OCI-LY7 (cell line): ENCODE measurements around the gene PEX7. TPM values are rescaled to one million over a fixed set of nuclear protein-coding genes. Genes with fewer than 3 reads are reported as not detected.

ENCODE experiments used
- BruUV-seq: library from RNA; stranded (reverse); fragments of 400-500 nt; replicated peaks from 2 replicates; lab custom pipeline; 2021; lab: Mats Ljungman, UMichigan
- CTCF ChIA-PET: fragments of 300-600 bp; sonication (Branson Sonifier 250); formaldehyde crosslinking; loops from one replicate; lab custom pipeline; 2022; ENCODE audit warnings: antibody characterized with exemption; ENCODE audit not compliant: unreplicated experiment; lab: Charles Lee
- POLR2A ChIA-PET: fragments of 300-600 bp; sonication (Branson Sonifier 250); formaldehyde crosslinking; loops from one replicate; lab custom pipeline; 2022; ENCODE audit warnings: antibody characterized with exemption; lab: Charles Lee
- DNase-seq: peaks from one replicate; pipeline ENCODE4 v3.0.0-alpha.2; 2015; ENCODE audit warnings: low spot score
- H2AFZ ChIP-seq: fragments of 200-600 bp; sonication (generic), shearing (Covaris generic); 2 replicates; pipeline ENCODE4 v1.6.1; 2014; ENCODE audit warnings: mild to moderate bottlenecking, antibody characterized with exemption, low read length, moderate library complexity
- H3K27ac ChIP-seq: fragments of 200-600 bp; sonication (generic); 2 replicates; pipeline ENCODE4 v1.5.1; 2014; ENCODE audit warnings: mixed run types, low read depth, mild to moderate bottlenecking, moderate library complexity, low read length, inconsistent platforms; ENCODE audit not compliant: poor library complexity, severe bottlenecking
- H3K36me3 ChIP-seq: fragments of 200-600 bp; sonication (generic); 2 replicates; pipeline ENCODE4 v1.6.1; 2014; ENCODE audit warnings: mild to moderate bottlenecking, antibody characterized with exemption, low read length, moderate library complexity, mixed read lengths; ENCODE audit not compliant: insufficient read depth
- H3K4me1 ChIP-seq: fragments of 200-600 bp; sonication (generic); 2 replicates; pipeline ENCODE4 v1.5.1; 2014; ENCODE audit warnings: mild to moderate bottlenecking, low read length; ENCODE audit not compliant: insufficient read depth, poor library complexity, severe bottlenecking
- H3K4me2 ChIP-seq: fragments of 200-600 bp; sonication (generic); 2 replicates; pipeline ENCODE4 v1.6.1; 2014; ENCODE audit warnings: mild to moderate bottlenecking, low read length
- H3K4me3 ChIP-seq: fragments of 200-600 bp; sonication (generic); 2 replicates; pipeline ENCODE4 v1.5.1; 2014; ENCODE audit warnings: mild to moderate bottlenecking, low read depth, low read length; ENCODE audit not compliant: poor library complexity, severe bottlenecking
- H3K79me2 ChIP-seq: fragments of 200-600 bp; sonication (generic); 2 replicates; pipeline ENCODE4 v1.6.1; 2016; ENCODE audit warnings: low read depth, mild to moderate bottlenecking, low read length, moderate library complexity, mixed read lengths; ENCODE audit not compliant: insufficient read depth
- H3K9me2 ChIP-seq: fragments of 200-600 bp; sonication (generic); 2 replicates; pipeline ENCODE4 v1.6.1; 2016; ENCODE audit warnings: mild to moderate bottlenecking, low read length, mixed read lengths; ENCODE audit not compliant: insufficient read depth
- H3K9me3 ChIP-seq: fragments of 200-600 bp; sonication (generic); 2 replicates; pipeline ENCODE4 v1.6.1; 2014; ENCODE audit warnings: mild to moderate bottlenecking, mixed run types, low read length, mixed read lengths
- H4K20me1 ChIP-seq: fragments of 200-600 bp; sonication (generic); 2 replicates; pipeline ENCODE4 v1.6.1; 2014; ENCODE audit warnings: mild to moderate bottlenecking, antibody characterized with exemption, low read length, moderate library complexity, mixed read lengths; ENCODE audit not compliant: insufficient read depth
- EZH2phosphoT487 ChIP-seq: fragments of 200-600 bp; sonication (generic); IDR thresholded peaks from 2 replicates; pipeline ENCODE4 v1.6.1; 2018; ENCODE audit warnings: low read depth, borderline replicate concordance, mild to moderate bottlenecking, mixed run types, antibody characterized with exemption, low read length, moderate library complexity, mixed read lengths
- intact Hi-C: fragments of 100-400 bp; cut with micrococcal nuclease; formaldehyde crosslinking; loops from one replicate; pipeline ENCODE4 v1.10.0; 2022; ENCODE audit not compliant: unreplicated experiment
- total RNA-seq, 2 experiments: library from RNA; depleted of rRNA in 1 of 2; stranded (reverse); fragments of >200 nt in 1 of 2; shearing (Covaris generic) in 1 of 2; gene quantifications; 2 replicates each; pipeline ENCODE4 v1.2.3, GENCODE V29; 2014 to 2022
- TF ChIP-seq, protein P1 (sequence below): fragments of 200-600 bp; sonication (generic); conservative IDR thresholded peaks from 2 replicates; pipeline ENCODE4 v1.5.1; 2014; ENCODE audit warnings: mild to moderate bottlenecking, antibody characterized with exemption, low read length, moderate library complexity, mixed read lengths

Gene PEX7
- total RNA-seq, 2 experiments from 2014 or later, result 5.8 to 8.4 TPM

DNA sequence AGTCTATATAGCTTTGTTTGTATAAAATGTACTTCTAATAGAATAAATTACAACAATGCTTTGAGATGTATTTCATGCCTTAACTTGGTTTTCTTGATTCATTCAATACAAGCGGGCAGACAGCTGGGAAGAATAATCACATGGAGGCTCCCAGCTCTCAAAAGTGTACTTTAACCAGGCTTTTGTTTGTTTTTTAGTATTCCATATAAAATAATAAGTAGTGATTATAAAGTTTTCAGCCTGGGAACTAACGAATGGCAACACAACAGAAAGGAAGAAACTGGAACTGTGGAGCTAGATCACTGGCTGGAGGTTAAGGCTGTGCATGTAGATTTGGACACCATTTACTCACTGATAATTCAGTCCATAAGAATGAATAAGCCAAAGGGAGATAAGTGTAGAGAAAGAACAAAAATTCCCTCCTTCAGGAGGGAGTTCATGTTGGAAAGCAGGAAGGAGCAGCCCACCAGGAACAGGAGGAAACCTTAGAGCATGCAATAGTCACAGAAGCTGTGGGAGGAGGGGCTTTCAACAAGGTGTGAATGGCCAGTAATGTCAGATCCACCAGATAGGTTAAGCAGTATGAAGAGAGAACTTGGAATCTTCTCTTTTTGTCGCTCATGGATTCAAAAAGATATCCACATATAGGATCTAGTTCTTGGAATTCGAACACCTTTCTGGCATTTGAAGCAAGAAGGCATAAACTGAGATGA, 58.5 kb downstream of the PEX7 start:
- no peaks in the 10 kb centered on the region for H3K36me3 ChIP-seq
- intact Hi-C loops, result no loop called here
- CTCF ChIA-PET, result no interaction called here

GRCh38 chr6:136886091-136886490, 63.7 kb downstream of the PEX7 start:
- CTCF ChIA-PET, result interaction anchor here (0.5 kb wide), 1 partner anchor 656 kb away, joined by 3 read pairs; no protein-coding TSS in a partner anchor
- no peak for TF ChIP-seq EZH2phosphoT487
- TF ChIP-seq, protein P1, sequence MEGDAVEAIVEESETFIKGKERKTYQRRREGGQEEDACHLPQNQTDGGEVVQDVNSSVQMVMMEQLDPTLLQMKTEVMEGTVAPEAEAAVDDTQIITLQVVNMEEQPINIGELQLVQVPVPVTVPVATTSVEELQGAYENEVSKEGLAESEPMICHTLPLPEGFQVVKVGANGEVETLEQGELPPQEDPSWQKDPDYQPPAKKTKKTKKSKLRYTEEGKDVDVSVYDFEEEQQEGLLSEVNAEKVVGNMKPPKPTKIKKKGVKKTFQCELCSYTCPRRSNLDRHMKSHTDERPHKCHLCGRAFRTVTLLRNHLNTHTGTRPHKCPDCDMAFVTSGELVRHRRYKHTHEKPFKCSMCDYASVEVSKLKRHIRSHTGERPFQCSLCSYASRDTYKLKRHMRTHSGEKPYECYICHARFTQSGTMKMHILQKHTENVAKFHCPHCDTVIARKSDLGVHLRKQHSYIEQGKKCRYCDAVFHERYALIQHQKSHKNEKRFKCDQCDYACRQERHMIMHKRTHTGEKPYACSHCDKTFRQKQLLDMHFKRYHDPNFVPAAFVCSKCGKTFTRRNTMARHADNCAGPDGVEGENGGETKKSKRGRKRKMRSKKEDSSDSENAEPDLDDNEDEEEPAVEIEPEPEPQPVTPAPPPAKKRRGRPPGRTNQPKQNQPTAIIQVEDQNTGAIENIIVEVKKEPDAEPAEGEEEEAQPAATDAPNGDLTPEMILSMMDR, result no peak
- intact Hi-C loops, result no loop called here
- Histone ChIP-seq H3K4me3 (no peak overlapping the region), H2AFZ (no peak overlapping the region), H3K4me1 (peaks cover 6% of the 10 kb centered on the region), H3K4me2 (no peak overlapping the region), H3K36me3 (no peaks in the 10 kb centered on the region), H3K79me2 (no peaks in the 10 kb centered on the region), H3K27ac (no peak overlapping the region), H3K9me3 (no peaks in the 10 kb centered on the region), H3K9me2 (no peaks in the 10 kb centered on the region), H4K20me1 (no peaks in the 10 kb centered on the region)
- BruUV-seq, result no TSS peak
- DNase-seq, result no peak
- POLR2A ChIA-PET, result interaction anchor here (0.6 kb wide), 1 partner anchor 97 kb away, joined by 3 read pairs; no protein-coding TSS in a partner anchor

More for the DNA sequence above, 58.5 kb downstream of the PEX7 start:
- H3K4me1 ChIP-seq, result no peaks in the 10 kb centered on the region
- H2AFZ ChIP-seq, result no peak overlapping the region
- TF ChIP-seq EZH2phosphoT487, result no peak
- TF ChIP-seq, protein P1, result no peak
- H3K27ac ChIP-seq, result no peak overlapping the region
- H3K4me3 ChIP-seq, result no peak overlapping the region
- no peaks in the 10 kb centered on the region for H4K20me1 ChIP-seq
- BruUV-seq, result no TSS peak
- H3K9me3 ChIP-seq, result no peaks in the 10 kb centered on the region
- DNase-seq, result no peak
- no peaks in the 10 kb centered on the region for H3K79me2 ChIP-seq
- no peak overlapping the region for H3K4me2 ChIP-seq
- no peaks in the 10 kb centered on the region for H3K9me2 ChIP-seq
- POLR2A ChIA-PET, result interaction anchor here (0.6 to 1.3 kb wide), 3 partner anchors 9 to 366 kb away, joined by 3 to 4 read pairs (median 3); no protein-coding TSS in a partner anchor

GRCh38 chr6:136887953-136888352, 65.6 kb downstream of the PEX7 start:
- ChIA-PET CTCF (no interaction called here), POLR2A (interaction anchor here (0.6 to 1.3 kb wide), 3 partner anchors 8 to 201 kb away, joined by 3 to 4 read pairs (median 3); no protein-coding TSS in a partner anchor)
- no peak for DNase-seq
- Histone ChIP-seq H3K4me2 (no peak overlapping the region), H3K4me1 (peaks cover 6% of the 10 kb centered on the region), H3K9me2 (no peaks in the 10 kb centered on the region), H3K36me3 (no peaks in the 10 kb centered on the region), H3K79me2 (no peaks in the 10 kb centered on the region), H3K4me3 (no peak overlapping the region), H2AFZ (no peak overlapping the region), H3K9me3 (no peaks in the 10 kb centered on the region), H4K20me1 (no peaks in the 10 kb centered on the region), H3K27ac (no peak overlapping the region)
- TF ChIP-seq, protein P1, result no peak
- TF ChIP-seq EZH2phosphoT487, result no peak
- intact Hi-C loops, result no loop called here
- no TSS peak for BruUV-seq
